Right forelimb (tissue), 1 donor: ENCODE results near the gene ADCY9.
A peak's percentile ranks its signal among the peaks of the same experiment; 100 is the strongest.

Experiments
- DNase-seq: peaks from one replicate; pipeline ENCODE4 v3.0.0-alpha.2; 2018

Gene ADCY9

GRCh38 chr16:4120176-4120575, 3.9 kb upstream of the ADCY9 start:
- DNase-seq, result no peak

DNA sequence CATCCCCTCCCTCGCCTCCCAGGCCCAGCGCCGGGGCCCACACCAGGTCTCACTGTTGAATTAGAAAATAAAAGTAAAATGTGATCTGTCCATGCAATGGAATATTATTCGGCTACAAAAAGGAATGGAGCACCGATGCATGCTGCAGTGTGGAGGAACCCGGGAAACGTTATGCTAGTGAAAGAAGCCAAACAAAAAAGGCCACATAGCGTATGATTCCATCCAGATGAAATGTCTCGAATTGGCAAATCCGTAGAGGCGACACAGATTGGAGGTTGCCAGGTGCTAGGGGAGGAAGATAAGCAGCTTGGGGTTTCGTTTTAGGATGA, 972 bp upstream of the ADCY9 start:
- no peak for DNase-seq

GRCh38 chr16:4115949-4116318, 308 bp downstream of the ADCY9 start:
- DNase-seq, result no peak

DNA sequence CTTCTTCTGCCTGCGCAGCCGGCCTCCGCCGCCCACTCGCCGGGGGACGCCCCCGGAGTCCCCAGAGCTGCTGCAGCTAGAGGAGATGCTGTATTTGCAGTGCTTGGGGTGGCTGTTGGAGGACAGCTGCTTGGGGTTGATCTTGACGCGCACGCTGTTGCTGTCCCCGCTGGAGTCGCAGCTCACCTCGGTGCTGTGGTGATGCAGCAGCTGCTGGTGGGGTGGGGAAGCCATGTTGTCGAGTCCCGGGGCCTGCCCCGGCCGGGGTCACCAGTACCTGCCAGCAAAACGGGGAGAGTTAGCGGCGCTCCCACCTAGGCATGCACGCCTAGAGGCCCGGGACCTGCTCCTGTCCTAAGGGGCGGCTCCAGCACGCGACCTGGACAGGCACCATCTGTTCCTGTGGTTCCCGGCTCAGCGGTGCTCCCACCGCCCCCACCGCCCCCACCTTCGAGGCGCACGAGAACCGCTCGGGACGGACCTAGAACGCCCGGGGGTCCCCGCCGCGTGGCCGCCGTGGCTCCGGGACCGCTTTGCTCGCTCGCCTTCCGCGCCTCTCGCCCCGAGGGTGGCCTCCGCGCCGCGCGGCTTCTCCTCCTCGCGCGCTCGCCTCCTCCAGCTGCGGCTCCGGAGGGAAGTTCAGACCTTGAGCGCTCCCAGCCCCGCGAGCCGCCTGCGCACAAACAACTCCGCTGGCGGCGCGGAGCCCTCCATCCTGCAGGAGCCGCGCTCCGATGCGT, 863 bp downstream of the ADCY9 start:
- DNase-seq, result peak; percentile 68

- DNase-seq, result no peak
Measured at GRCh38 chr16:4114257-4115208, 1.7 kb downstream of the ADCY9 start.

GRCh38 chr16:4113358-4114256, 2.6 kb downstream of the ADCY9 start:
- no peak for DNase-seq

- no peak for DNase-seq
Measured at GRCh38 chr16:4111748-4112696, 4.2 kb downstream of the ADCY9 start.

- no peak for DNase-seq
Measured at GRCh38 chr16:4110680-4111079, 5.6 kb downstream of the ADCY9 start.

GRCh38 chr16:4110065-4110464, 6.2 kb downstream of the ADCY9 start:
- no peak for DNase-seq

- no peak for DNase-seq
Measured at GRCh38 chr16:4109250-4109736, 6.9 kb downstream of the ADCY9 start.

GRCh38 chr16:4106516-4106915, 9.7 kb downstream of the ADCY9 start:
- no peak for DNase-seq

DNA sequence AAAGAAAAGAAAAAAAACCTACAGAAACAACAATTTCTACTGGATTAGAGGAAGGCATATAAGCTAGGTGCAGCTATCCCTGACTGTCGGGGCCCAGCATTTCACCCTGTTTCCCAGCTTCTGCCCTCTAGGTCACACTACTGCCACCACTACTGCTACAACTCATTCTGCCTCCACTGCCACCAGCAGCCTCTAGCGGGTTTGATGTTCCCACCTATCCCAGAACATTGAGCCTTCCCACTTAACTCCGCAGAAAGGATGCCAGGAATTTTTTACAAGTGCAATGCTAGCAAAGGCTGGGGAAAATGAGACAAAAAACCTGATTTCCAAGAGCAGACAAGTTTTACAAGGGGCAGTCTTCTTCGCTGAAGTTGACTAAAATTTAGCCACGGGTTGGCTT, 10.4 kb downstream of the ADCY9 start:
- DNase-seq, result no peak

GRCh38 chr16:4103745-4104144, 12.5 kb downstream of the ADCY9 start:
- no peak for DNase-seq

DNA sequence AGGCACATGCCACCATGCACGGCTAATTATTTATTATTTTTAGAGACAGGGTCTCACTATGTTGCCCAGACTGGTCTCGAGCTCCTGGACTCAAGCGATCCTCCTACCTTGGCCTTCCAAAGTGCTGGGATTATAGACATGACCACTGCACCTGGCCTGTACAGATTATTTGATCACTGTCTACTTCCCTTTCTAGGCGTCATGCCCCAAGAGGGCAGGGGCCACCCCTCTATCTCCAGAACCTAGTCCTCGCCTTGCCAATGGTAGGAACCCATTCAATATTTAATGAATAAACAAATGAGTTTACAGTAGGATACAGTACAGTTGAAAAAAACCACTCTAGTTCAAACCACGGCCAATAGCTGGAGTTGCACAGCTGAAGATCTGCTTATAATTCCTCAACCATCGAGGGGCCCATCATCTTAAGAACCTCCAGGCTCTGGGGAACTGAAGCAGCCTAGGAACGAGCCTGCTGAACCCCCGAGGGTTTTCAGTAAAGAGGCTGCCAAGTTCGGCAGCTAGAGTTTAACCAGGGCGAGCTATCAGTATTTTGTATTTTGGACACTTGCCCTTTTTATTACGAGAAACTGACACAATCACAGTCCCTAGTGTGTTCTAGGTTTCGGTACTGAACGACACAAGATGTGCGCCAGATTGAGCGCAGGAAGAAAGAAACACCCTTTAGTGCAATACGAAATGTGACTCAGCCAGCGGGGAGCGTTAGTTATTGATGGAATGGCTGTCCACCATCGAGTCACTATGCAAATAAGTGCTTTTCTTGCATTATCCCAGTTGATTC, 14.6 kb downstream of the ADCY9 start:
- DNase-seq, result no peak

DNA sequence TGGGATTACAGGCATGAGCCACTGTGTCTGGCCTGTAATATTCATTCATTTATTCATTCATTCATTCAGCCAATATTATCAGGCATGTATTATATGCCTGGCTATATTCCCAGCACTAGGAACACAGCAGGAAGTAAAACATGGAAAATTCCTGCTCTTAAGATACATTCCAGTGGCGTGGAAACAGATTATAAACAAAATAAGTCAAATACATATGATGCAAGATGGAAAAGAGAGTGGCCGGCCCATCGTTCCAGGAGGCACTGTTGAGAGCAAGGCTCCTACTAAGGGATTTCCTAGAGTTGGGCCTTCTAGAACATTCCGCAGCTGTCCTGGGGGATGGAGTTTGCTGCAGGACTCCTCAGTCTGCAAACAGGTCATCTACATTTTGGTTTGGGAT, 17.7 kb downstream of the ADCY9 start:
- no peak for DNase-seq

GRCh38 chr16:4097826-4098240, 18.4 kb downstream of the ADCY9 start:
- no peak for DNase-seq

DNA sequence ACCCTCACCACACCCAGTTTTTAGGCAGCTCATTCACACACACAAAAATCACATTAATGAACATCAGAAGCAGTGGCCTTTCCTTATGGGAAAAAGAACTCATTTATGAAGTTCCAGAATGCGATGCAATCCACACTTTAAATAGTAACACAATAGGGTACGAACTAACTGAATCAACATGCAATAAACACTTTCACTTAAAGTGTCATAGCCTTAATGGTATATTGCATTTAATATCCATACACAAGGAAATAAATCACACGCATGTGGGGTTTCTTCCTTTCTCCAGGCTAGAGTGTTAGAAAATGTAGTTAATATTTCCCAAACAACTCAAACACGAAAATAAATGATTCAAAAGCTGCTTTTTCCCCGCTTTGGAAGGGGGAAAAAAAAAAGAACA, 19.7 kb downstream of the ADCY9 start:
- no peak for DNase-seq

DNA sequence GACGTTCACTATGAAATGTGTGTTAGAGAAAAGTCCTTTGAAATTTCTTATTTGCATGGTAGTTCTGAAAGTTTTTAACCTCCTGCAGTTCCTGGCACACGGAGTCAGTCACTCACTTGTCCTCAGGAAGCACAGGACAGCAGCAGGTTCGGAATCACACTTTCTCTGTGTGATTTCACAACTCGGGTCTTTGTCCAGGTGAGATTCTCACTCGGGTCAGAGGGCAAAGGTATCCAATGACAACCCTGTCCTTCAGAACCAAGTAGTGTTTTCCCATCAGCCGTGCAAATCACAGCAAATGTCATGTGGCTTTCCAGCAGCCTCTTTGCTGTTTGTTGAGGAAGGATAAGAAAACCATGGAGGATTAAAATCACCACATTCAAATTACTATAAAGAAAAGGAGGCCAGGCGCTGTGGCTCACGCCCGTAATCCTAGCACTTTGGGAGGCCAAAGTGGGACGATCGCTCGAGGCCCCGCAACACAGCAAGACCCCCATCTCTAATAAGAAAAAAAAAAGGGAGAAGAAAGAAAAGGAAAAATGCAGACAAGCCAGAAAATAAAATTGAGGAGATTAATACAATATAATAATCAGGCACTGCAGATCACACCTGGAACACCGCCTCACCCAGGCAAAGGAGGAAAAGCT, 22.0 kb downstream of the ADCY9 start:
- DNase-seq, result no peak

GRCh38 chr16:4093495-4094126, 22.6 kb downstream of the ADCY9 start:
- DNase-seq, result no peak
